HG02870 (cell line): ENCODE data around the gene HIGD1A.

Experiments
- ATAC-seq: cut with Tn5 transposase; IDR thresholded peaks from one replicate; pipeline ENCODE4 v1.9.1; 2021; ENCODE audit warnings: mild to moderate bottlenecking, moderate library complexity; ENCODE audit not compliant: unreplicated experiment

The HIGD1A gene

DNA sequence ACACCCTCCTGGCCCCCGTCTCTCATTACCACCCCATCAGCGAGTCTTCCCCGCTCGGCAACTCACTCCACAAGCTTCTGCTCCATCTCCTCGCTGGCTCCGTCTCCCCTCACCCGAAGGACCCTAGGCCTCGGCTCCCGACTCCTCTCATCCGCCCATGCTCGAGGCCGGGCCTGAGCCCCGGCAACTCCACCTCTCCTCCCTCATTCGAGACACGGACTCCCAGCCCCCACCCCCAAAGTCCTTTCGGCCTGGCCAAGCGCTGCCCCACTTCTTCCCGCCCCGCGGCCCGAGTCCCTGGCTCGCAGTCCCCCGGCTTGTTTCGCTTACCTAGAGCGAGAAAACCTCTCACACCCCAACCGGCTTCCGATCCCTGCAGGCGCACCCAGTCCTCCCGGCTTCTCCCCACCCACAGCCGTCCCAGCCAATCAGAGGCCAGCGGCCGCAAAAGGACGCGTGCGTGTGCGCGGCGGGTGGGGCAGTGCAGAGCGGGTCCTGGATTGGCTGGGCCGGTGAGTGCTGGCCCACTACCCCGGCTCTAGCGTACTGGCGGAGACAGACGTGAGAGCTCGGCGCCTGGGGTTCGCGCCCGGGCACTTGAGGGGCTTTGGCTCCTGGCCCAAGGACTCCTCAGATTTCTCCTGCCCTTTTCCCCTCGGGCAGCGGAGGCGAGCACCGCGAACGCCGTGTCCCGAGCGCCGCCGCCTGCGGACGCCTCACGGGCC, at the start of gene HIGD1A:
TSS of gene HIGD1A (minus strand) at position 385 of the 725 bp plus-strand sequence. CDS start 10,237 bp downstream, outside the sequence.
- ATAC-seq: peak; percentile 97

DNA sequence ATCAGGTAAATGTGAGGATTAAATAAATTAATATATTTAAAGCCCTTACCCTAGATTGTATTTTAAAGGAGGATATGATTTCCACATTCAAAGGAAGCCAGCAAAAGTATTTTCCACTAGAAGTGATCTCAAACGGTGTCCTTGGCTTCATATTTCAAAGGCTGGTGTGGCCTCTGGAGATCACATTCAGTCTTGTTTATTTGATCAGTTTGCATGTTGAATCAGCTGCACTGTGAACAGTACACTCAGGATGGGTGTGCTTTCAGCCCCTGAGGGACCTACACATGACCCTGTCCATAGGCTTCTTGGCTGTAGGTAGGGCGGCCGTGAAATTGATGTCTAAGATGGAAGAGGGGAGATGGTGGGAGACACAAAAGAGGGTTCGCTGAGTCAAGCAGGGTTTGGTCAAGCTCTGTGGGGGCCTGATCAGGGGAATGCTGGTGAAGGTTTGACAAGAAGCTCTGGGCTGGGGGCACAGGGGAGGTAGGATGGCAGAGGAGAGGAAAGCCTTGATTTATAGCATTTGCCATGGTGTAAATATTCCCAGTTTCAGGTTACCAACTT, 49.5 kb upstream of the HIGD1A start:
- no peak for ATAC-seq

DNA sequence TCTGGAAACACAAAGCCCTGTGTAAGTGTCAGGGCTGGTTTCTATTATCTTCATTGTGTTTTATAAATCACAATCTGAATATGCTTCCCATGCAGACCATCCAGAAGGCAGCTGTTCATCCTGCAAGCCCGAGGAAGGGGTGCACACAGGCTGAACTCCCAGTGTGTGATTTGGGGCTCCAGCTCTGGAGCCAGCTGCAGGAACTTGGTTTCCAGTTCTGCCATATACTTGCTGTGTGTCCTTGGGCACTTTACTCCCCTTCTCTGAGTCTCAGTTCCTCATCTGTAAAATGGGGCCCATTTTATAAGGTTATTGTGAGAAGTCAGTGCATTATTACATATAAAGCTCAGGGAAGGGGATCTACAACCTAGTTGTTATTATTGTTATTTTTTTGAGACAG, 48.8 kb upstream of the HIGD1A start:
- no peak for ATAC-seq

DNA sequence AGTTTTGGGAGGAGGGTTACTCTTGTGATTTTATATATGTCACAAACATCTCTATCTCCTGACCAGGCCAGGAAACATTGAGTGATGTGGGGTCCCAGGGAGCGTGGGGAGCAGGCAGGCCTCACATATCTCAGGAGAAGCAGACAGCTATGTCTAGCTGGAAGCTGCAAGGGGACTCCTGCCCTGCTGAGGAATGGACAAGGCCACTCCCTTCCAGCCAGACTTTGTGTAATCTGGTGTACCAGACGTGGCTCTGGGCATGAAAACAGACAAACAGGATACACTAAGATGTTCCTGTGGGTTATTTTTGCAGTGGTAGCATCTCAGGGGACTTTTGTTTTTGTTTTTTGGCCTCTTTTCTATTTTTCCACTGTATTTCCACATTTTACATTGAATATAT, 48.2 kb upstream of the HIGD1A start:
- ATAC-seq: no peak

DNA sequence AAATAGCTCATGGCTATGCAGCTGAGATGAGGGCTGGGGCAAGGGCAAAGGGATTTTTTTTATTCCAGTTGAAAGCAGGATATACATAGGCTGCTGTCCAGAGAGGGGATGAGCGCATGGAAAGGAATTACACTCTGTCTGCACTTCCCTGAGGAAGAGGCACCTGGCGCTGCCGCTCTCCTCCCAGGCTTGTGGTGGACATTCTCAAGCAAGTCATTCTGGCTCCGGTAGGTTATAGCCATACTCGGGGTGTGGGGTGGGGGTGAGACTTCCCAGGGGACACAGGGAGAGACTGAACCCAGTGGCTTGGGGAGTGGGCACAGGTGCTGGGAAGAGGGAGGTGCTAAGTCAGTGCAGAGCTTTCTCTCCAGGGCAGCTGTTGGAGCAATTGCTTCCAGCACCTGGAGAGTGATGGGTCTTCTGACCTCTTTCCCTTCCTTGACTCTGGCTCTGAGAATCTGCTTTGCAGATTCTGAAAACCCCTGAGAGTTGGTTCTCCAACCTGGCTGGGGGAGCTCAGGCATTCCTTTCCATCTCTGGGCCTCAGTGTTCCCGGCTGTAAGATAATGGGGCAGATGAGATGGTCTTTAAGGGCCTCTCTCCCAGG, 47.0 kb upstream of the HIGD1A start:
- ATAC-seq: no peak

DNA sequence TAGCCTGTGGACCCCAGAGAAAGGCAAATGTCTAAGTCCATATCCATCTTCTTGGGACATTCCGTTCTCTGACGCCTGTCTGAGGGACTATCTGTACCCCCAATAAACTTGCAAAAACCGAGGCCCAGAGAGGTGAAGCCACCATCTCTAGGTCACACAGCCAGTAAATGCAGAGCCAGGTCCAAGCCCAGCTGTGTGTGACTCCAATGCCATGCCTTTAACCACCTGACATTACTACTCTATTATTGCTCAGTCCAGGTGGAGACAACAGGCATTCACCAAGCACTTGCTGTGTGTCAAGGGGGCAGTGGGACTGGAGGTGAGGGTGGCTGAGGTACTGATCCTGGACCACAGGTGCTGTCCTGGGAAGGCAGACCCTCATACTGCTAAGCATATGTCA, 46.0 kb upstream of the HIGD1A start:
- ATAC-seq: no peak

DNA sequence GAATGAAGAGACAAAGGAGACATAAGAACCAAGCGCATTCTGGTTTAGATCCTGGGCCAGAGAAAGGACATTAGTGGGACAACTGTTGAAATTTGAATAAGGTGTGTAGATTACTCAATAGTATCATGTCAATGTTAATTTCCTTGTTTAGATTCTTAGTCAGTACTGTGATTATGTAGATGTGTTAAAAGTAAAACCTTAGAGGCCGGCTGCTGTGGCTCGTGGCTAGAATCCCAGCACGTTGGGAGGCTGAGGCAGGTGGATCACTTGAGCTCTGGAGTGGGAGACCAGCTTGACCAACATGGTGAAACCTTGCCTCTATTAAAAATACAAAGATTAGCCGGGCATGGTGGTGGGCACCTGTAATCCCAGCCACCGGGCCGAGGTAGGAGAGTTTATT, 44.7 kb upstream of the HIGD1A start:
- ATAC-seq: no peak

DNA sequence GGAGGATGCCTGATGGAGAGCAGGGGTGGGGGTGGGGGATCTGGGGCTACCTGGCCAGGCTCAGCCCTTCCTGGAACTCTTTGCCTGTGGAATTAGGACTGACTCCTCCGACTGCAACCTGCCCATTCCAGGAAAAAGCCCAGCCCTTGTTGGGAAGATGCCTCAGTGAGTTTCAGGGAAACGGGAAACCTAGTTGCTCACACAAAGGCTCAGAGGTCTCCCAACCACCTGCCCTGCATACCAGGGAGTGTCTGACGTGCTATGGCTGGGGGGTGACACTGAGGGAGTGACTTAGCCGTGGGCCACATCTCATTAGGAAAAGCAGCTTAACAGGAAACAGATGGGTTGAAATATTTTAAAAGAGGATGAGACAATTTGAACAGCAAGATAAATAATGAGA, 43.4 kb upstream of the HIGD1A start:
- no peak for ATAC-seq

DNA sequence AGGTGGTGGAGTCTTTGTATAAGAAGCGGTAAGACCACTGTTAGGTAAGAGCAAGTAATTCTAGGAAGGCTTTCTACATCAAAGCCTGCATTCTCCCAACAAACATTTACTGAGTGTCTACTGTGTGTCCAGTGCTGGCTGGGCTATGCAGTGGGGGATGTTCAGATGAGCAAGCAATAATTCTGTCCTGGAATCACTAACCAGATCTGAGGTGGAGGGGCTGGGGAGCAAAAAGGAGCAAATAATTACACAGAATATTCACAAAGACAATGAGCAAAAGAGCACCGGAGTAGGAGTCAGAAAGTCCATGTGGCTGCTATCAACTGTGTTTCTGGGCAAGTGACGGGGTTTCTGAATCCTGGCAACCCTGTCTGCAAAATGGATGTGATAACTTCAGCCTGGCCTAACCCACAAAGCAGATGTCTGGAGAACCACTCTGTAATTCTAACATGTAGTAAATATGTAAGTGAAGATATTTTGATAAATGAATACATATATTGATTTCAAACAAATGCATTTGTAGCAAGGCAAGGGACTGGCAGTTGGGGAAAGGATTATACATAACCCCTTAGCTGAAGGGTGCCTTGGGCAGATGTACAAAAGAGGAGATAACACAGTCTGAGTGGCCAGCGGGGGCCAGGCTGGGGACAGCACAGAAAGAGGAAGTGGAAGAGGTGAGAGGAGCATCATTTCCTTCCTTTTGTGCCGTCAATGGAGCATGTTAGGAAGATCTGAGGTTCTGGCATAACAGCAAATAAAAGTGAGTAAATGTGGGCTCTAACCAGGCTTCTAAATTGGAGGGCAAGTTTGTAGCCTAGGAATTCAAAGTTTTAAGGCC, 42.6 kb upstream of the HIGD1A start:
- no peak for ATAC-seq

- no peak for ATAC-seq
Observed at GRCh38 chr3:42844815-42845214, 40.5 kb upstream of the HIGD1A start.

DNA sequence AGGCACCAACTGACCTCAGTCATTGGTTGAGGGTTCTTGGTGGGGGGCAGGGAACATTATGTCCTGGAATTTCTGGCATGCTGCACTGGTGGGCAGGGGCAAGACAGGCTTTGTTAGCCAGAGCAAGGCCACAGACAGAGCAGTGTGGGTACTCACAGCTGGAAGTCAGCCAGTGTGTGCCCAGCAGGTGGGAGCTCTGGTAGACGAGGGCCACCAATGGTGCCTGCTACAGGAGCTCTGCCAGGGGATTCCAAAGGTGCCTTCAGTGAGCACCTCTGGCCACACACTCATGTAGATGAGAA, 40.1 kb upstream of the HIGD1A start:
- no peak for ATAC-seq

GRCh38 chr3:42843713-42844411, 39.6 kb upstream of the HIGD1A start:
- ATAC-seq: no peak

DNA sequence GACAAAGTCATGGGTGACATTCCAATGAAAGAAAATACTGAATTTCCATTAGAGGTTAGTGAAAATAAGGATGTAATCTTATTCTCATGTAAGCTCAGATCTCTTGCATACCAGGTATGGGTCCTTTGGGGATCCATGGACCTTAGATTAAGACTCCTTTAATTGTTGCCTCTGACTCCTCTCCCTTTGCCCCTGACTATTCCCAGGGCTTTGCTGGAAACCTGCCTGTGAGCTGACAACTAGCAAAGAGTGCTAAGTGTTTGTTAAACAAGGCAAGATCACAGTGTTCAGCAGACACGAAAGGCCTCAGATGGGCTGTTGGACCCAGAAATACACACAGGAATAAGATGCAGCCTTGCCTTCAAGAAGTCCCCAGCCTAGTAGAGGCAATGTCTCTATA, 37.0 kb upstream of the HIGD1A start:
- no peak for ATAC-seq

DNA sequence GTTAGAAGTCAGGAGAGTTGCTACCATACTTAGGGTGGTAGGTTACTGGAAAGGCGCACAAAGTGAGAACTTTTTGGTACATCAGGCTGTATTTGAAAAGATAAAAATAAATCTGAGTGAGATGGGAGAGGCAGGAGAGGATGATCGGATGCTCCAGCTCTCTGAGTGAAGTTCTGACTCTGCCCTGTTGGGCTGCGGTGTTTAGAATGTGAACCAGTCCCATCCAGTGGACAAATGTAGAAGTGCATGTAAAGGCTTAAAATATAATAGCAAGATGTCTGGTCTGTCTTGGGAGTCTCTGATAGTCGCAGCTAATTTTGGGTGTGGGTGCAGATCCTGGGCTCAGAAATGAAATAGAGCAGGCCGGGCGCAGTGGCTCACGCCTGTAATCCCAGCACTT, 35.3 kb upstream of the HIGD1A start:
- peak; percentile 88 for ATAC-seq

DNA sequence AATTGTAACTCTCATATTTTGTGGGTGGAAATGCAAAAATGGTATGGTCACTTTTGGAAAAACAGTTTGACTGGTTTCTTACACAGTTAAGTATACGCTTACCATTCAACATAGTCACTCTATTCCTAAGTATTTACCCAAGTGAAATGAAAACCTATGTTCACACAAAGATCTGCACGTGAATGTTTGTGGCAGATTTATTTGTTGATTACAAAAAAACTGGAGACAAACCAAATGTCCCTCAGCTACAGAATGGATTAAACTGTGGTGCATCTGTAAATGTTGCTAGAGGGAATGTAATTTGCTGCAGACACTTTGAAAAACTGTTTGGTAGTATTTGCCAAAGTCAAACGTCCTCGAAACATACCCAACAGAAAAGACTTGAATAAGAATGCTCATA, 34.3 kb upstream of the HIGD1A start:
- ATAC-seq: no peak

- no peak for ATAC-seq
Observed at GRCh38 chr3:42836150-42837123, 32.1 kb upstream of the HIGD1A start.

DNA sequence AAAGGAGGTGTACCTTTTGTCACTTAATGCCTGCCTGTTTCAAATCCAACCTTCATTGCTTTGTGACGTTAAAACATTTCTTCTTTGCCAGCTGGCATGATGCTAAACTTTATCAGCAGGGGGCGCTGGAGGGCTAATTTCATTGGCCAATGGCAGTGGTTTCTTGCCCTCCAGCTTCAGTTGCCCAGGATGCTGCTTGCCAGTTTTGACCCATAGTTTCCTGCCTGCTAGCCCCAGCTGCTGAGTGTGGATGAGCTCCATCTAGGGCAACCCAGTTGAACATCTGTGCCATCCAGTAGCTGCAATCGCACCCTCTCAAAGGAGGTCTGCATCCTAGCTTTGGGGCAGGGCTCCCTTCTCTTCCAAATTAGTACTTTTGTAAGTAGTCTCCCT, 27.0 kb upstream of the HIGD1A start:
- no peak for ATAC-seq

GRCh38 chr3:42830437-42831320, 26.4 kb upstream of the HIGD1A start:
- no peak for ATAC-seq
